GM12873 (cell line): Measurements from ENCODE around the gene MAD1L1.

Source experiments
- CTCF ChIP-seq: IDR thresholded peaks from 2 replicates; pipeline ENCODE4 v1.5.1; 2012; ENCODE audit warnings: low read depth, mild to moderate bottlenecking, moderate library complexity, low read length, control low read depth; ENCODE audit not compliant: insufficient read depth; ENCODE audit errors: missing control alignments

The MAD1L1 gene

GRCh38 chr7:1941464-1942242, 291.1 kb downstream of the MAD1L1 start:
- TF ChIP-seq CTCF = no peak

GRCh38 chr7:1940863-1941262, 291.9 kb downstream of the MAD1L1 start:
- TF ChIP-seq CTCF = no peak

GRCh38 chr7:1940402-1940786, 292.4 kb downstream of the MAD1L1 start:
- TF ChIP-seq CTCF = no peak

GRCh38 chr7:1939434-1940401, 293.0 kb downstream of the MAD1L1 start:
- TF ChIP-seq CTCF = no peak

- no peak for TF ChIP-seq CTCF
Measured at GRCh38 chr7:1938788-1939433, 293.8 kb downstream of the MAD1L1 start.

- TF ChIP-seq CTCF = no peak
Measured at GRCh38 chr7:1937252-1937605, 295.5 kb downstream of the MAD1L1 start.
